WTC11 (cell line): ENCODE data around the gene SPDEF.

Experiments used
- CTCF ChIP-seq: fragments of 200-600 bp; IDR thresholded peaks from 2 replicates; pipeline ENCODE4 v1.8.0; 2022; ENCODE audit warnings: antibody characterized with exemption
- MYBL2 ChIP-seq: sonication (generic); formaldehyde crosslinking; IDR thresholded peaks from 2 replicates; pipeline ENCODE4 v1.8.1; 2023; ENCODE audit warnings: mild to moderate bottlenecking, moderate library complexity, missing genetic modification reagents
- ZNF423 ChIP-seq: fragments of 250-450 bp; sonication (Bioruptor Pico); IDR thresholded peaks from 2 replicates; pipeline ENCODE4 v2.1.2; 2022; ENCODE audit warnings: mild to moderate bottlenecking, moderate library complexity

DNA sequence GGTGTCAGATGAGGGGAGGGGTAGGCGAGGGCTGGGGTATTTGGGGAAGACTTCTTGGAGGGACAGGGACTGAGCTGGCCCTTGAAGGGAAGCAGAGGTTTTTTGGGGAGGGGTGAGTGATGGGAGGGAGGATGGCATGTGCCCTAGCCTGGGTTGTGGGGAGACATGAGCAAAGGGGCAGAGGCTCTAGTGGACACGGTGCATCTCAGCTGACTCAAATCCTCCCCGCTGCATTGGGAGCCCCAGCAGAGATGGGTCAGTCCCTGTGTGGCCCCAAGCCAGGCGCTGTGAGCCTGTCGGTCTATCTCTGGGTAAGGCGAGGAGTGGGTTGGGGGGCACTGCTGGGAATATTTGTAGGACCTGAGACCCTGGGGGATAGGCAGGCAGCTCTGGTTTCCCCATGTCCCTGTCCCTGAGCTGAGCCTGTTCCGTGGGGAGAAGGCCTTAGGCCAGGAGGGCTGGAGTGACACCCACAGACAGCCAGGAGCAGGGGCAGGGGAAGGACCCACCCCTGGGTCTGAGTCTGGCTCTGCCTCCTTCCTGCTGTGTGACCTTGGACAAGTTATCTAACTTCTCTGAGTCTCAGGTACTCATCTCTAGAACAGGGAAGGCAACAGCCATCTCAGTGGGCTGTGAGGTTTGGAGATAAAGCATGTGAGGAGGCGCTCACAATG, 36.0 kb downstream of the SPDEF start:
- TF ChIP-seq ZNF423 (CRISPR knock-in tag): no peak
- TF ChIP-seq CTCF: no peak
- TF ChIP-seq MYBL2 (CRISPR knock-in tag): no peak
